Measurements from ENCODE around the gene LRTM1.

The LRTM1 gene

GRCh38 chr3:54928046-54928770, at the start of gene LRTM1:
Gene LRTM1, minus strand, starts transcription at chr3:54928059. Its CDS starts 148 bp downstream, at chr3:54927911.
- DNase-seq (ENCODE audit: low spot score), result peak; percentile 58

- DNase-seq (ENCODE audit: low spot score), result no peak
Measured at GRCh38 chr3:54977439-54977838, 49.6 kb upstream of the LRTM1 start.

DNA sequence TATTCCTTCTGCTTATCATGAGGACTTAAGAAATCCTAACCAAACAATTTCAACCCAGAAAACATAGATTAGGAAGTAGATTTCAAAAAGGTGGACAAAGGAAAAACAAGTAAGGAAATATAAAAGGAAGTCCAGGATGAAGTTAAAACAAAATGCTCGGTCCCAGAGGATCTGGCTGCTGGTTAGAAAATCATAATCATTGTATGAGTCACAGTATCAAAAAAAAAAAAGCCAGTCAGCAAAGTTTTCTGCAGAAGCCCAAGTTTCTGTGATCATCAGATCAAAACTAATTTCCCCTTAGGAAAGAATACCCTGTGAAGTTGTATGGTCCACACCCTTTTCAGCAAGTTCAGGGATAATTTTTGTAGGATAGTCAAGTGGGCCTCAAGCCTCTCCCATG, 43.0 kb upstream of the LRTM1 start:
- DNase-seq (ENCODE audit: low spot score), result no peak

- DNase-seq (ENCODE audit: low spot score), result no peak
Measured at GRCh38 chr3:54969652-54970051, 41.8 kb upstream of the LRTM1 start.

GRCh38 chr3:54968546-54969172, 40.8 kb upstream of the LRTM1 start:
- no peak for DNase-seq (ENCODE audit: low spot score)

GRCh38 chr3:54967731-54968161, 39.9 kb upstream of the LRTM1 start:
- no peak for DNase-seq (ENCODE audit: low spot score)

DNA sequence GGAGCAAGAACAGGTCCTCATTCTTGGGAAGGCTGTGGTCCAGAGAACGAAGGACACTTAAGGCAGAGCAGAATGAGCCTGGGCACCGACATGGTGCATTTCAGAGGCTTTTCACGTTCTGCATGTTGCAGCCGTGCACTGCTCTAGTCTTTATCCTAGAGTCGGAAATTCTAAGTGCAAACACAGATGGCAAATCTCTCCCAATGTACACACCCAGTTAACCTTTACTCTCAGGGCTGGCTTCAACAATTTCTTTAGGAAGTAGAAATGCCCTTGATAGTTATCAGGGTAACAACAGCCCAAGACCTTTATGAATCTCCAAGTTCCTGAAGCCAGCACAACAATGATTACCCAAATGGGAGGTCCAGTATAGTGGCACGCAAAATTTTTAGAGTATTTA, 39.1 kb upstream of the LRTM1 start:
- no peak for DNase-seq (ENCODE audit: low spot score)

DNA sequence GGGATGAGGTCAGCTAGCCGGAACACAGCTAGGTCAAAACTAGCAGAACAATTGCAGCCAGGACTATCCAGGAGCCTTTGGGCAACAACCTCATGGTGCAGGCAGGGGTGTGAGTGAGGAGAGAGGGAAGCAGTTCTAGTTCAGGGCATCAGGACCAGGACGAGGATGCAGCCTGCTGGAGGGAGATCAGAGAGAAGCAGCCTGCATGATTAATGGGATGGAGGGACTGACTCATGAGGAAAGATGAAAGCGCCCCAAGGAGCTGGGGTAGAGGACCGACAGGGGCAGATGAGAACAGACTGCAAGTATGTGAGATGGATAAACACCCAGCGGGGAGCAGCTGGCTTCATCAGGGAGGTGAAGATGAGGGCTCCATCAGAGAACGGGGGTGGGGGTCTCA, 37.9 kb upstream of the LRTM1 start:
- no peak for DNase-seq (ENCODE audit: low spot score)

- no peak for DNase-seq (ENCODE audit: low spot score)
Measured at GRCh38 chr3:54964081-54964480, 36.2 kb upstream of the LRTM1 start.

- no peak for DNase-seq (ENCODE audit: low spot score)
Measured at GRCh38 chr3:54963641-54964040, 35.8 kb upstream of the LRTM1 start.

- no peak for DNase-seq (ENCODE audit: low spot score)
Measured at GRCh38 chr3:54962200-54962599, 34.3 kb upstream of the LRTM1 start.

DNA sequence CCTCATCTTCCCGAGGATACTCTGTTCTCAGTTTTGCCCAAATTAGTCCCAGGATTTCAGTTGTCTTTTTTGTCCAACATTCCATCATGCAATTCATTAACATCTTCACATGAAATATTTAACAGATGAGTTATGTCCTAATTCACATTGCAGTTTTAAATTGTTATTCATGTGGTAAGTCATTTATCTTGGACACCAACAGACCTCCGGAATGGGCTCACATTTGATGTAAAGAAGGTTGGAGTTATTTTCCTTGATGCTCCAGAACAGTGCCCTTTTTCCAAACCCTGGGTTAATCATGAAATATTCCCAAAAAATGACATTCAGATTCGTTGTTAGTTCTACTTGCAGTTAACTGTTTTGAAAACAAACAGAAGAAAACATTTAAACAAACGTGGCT, 32.8 kb upstream of the LRTM1 start:
- DNase-seq (ENCODE audit: low spot score), result no peak

- no peak for DNase-seq (ENCODE audit: low spot score)
Measured at GRCh38 chr3:54960082-54960481, 32.2 kb upstream of the LRTM1 start.

GRCh38 chr3:54957711-54958110, 29.9 kb upstream of the LRTM1 start:
- DNase-seq (ENCODE audit: low spot score), result no peak

DNA sequence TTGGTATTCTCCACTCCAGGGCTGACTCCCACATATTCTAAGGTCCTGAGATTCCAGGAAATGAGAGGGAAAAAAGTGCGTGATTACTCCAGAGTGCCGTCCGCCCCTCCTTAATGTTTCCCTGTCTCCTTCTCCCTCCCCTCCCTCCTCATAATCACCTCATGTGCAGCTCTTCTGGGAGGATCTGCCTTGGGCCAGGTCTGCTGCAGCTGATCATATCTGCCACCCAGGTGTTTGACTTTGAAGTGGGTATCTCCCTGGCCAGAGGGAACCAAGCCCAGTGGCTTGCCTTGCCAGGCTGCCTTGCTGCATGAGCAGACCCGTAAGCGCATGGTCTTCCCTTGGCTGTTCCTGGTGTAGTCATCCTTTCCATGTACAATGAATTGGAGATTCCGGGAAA, 28.1 kb upstream of the LRTM1 start:
- DNase-seq (ENCODE audit: low spot score), result no peak

- DNase-seq (ENCODE audit: low spot score), result no peak
Measured at GRCh38 chr3:54955496-54955895, 27.6 kb upstream of the LRTM1 start.

GRCh38 chr3:54954521-54954920, 26.7 kb upstream of the LRTM1 start:
- no peak for DNase-seq (ENCODE audit: low spot score)

DNA sequence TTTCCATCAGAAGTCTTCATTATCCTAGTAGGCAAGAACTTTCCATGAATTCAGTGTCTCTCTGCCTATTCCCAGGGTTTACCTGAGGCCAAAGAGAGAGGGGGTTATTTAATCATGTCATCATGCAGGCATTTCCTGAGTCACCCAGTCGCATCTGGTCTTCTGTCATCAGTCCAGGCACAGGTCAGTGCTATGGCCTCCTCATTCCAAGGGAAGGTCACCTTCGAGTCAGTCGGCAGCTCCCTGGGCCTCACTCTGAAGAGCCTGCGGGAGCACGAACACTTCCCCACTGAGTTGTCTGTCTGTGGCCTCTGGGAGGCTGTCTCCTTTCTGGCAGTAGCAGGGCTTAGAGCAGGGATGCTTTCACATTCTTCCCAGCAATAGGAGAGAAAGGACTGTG, 26.2 kb upstream of the LRTM1 start:
- no peak for DNase-seq (ENCODE audit: low spot score)

DNA sequence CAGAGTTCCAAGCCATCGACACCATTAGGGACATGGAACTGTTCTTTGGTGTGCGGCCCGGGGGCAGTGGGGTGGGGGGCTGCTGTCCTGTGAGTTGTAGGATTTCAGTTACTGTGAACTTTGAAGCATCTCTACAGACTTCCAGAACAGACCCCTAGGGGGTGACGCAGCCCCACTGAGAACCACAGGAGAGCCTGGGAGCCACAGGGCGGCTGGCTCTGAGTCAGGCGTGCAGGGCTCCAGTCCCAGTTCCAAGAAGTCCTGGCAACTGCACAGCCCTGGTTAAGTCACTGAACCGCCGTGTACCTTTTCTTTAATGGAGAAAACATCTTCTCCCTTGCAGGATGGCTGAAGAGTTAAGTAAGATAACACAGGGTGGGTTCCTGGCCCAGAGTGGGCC, 23.5 kb upstream of the LRTM1 start:
- peak; percentile 73 for DNase-seq (ENCODE audit: low spot score)

- no peak for DNase-seq (ENCODE audit: low spot score)
Measured at GRCh38 chr3:54950391-54951003, 22.6 kb upstream of the LRTM1 start.

DNA sequence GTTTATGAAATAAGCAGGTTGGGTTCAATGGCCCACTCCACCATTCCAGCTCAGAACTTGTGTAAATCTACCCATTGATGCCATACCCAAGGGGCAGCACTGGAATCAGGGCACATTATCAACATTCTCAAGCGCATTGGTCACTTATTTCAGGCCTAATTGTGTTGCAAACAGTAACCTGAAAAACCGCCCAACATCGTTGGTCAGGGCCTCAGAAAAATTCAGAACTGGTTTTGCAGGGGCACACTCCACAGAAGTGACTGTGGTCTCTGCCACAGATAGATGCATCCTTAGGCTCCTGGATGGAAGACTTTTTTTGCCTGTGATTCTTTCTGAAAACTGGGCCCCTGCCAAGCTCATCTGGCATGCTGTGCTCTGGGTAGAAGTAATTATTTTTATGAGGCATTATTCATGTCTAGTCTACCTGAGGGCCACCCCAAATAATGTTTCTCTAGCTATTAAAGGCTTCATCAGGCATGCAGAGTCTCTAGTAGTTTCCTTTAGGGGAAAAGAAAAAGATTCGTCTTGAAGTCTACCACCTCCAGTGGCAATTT, 21.7 kb upstream of the LRTM1 start:
- no peak for DNase-seq (ENCODE audit: low spot score)

DNA sequence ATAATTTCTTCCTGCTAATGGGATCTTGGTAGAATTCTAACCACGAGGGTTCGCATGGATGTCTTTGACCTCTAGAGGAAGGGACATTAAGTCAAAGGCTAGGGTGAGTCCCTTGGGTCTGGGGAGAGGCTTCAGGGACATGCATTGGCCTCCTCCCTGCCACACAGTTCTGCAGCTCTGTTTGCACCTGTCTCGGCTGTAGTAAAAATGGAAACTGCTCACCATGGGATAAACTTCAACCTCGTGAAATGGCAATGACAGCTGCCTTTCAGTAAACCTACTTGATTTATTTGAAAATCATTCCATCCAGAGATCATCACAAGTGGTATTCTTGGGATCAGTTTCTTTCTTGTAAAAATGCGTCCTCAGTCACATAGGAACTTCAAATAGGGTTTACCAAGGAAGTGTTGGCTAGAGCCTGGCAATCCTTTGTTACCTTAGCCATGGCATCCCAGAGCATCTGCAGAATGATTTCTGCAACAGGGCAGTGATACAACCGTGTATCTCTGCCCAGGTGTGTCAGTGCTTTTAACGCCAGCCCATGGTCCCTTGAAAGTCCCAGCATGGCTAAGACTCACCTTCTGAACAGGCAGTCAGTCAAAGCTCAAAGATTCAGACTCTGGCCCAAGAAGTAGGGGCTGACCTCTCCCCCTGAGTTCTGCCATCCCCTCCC, 14.0 kb upstream of the LRTM1 start:
- no peak for DNase-seq (ENCODE audit: low spot score)

DNA sequence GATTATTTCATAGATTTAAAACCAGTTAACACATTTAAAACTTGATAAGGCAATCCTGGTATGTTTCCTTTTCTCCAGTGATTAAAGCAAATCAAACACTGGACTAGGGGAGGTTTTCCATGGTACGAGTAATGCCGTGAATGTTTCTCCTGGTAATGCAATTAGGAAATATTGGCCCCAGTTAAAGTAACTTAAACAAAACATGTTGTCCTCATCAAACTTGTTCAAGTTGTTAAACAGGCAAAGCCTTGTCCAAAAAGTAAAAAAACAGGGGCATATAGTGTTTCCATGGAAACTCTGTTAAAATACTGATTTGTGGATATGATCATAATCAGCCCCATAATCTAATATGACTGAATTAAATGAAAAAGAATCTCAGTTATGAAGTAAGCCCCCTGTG, 13.1 kb upstream of the LRTM1 start:
- DNase-seq (ENCODE audit: low spot score), result no peak
